Endometrium (tissue), 2 donors: ENCODE results near the gene LBH.

Experiments used
- FAIRE-seq: peaks from 2 replicates; lab custom pipeline; 2012; peaks lifted over from hg19 to GRCh38; lab: Jason Lieb, UNC
- donor health status: control.
- donor health status: control.

The LBH gene

GRCh38 chr2:30276455-30276911 lies 45.1 kb downstream of the LBH start:
- no peak for FAIRE-seq

- FAIRE-seq = no peak
These were observed 46.2 kb downstream of the LBH start for GRCh38 chr2:30277582-30277981.

GRCh38 chr2:30278419-30278818 lies 47.1 kb downstream of the LBH start:
- FAIRE-seq = no peak

GRCh38 chr2:30280596-30281434 lies 49.5 kb downstream of the LBH start:
- no peak for FAIRE-seq

GRCh38 chr2:30282081-30282480 lies 50.7 kb downstream of the LBH start:
- FAIRE-seq = no peak

- no peak for FAIRE-seq
These were observed 51.4 kb downstream of the LBH start for GRCh38 chr2:30282721-30283120.

- no peak for FAIRE-seq
These were observed 52.7 kb downstream of the LBH start for GRCh38 chr2:30283931-30284565.

- FAIRE-seq = no peak
These were observed 54.4 kb downstream of the LBH start for GRCh38 chr2:30285758-30286157.

GRCh38 chr2:30287190-30287840 lies 56.0 kb downstream of the LBH start:
- FAIRE-seq = no peak

GRCh38 chr2:30287857-30288513 lies 56.7 kb downstream of the LBH start:
- no peak for FAIRE-seq

GRCh38 chr2:30288561-30288960 lies 57.2 kb downstream of the LBH start:
- peak; percentile 18 for FAIRE-seq

GRCh38 chr2:30293303-30293921 lies 62.1 kb downstream of the LBH start:
- no peak for FAIRE-seq

- FAIRE-seq = no peak
These were observed 62.8 kb downstream of the LBH start for GRCh38 chr2:30294133-30294532.

- no peak for FAIRE-seq
These were observed 65.2 kb downstream of the LBH start for GRCh38 chr2:30296496-30296895.

GRCh38 chr2:30298302-30298701 lies 67.0 kb downstream of the LBH start:
- no peak for FAIRE-seq

- FAIRE-seq = no peak
These were observed 68.8 kb downstream of the LBH start for GRCh38 chr2:30300122-30300455.

- FAIRE-seq = peak; percentile 92
These were observed 69.3 kb downstream of the LBH start for GRCh38 chr2:30300456-30301221.

GRCh38 chr2:30301551-30301950 lies 70.2 kb downstream of the LBH start:
- FAIRE-seq = no peak

GRCh38 chr2:30302566-30302965 lies 71.2 kb downstream of the LBH start:
- no peak for FAIRE-seq

GRCh38 chr2:30303095-30303494 lies 71.8 kb downstream of the LBH start:
- no peak for FAIRE-seq

- FAIRE-seq = no peak
These were observed 73.9 kb downstream of the LBH start for GRCh38 chr2:30305235-30305634.
